ENCODE data around the gene CDC42SE2.

Gene CDC42SE2

GRCh38 chr5:131316822-131317221 lies 53.0 kb downstream of the CDC42SE2 start:
- H3K79me2 ChIP-seq (ENCODE audit: insufficient read depth, low read length): peaks cover 95% of the 10 kb centered on the region
- no peak overlapping the region for H3K4me3 ChIP-seq (ENCODE audit: insufficient read depth, low read length, poor library complexity, severe bottlenecking)
- no peaks in the 10 kb centered on the region for H3K27me3 ChIP-seq (ENCODE audit: low read length)
- no peak overlapping the region for H2AFZ ChIP-seq (ENCODE audit: low read depth, low read length, severe bottlenecking)
- peaks cover 8% of the 10 kb centered on the region for H3F3A ChIP-seq (ENCODE audit: insufficient read depth)
- peaks cover 31% of the 10 kb centered on the region; the same call in 1 of the 2 replicates for H3K36me3 ChIP-seq (ENCODE audit: low read length)
- no peaks in the 10 kb centered on the region for H3K9me2 ChIP-seq (replicated peaks; ENCODE audit: insufficient read depth, low read length)
- H3K27ac ChIP-seq (ENCODE audit: low read depth, low read length): no peak overlapping the region
- H4K20me1 ChIP-seq (ENCODE audit: low read depth, low read length): peaks cover 30% of the 10 kb centered on the region
- TF ChIP-seq CTCF (IDR thresholded peaks at IDR 0.05; ENCODE audit: insufficient read depth, low read length, poor library complexity, severe bottlenecking) (no peak), EZH2phosphoT487 (conservative IDR thresholded peaks at IDR 0.05; ENCODE audit: low read length) (no peak)
- H3K9me3 ChIP-seq (ENCODE audit: insufficient read depth, low read length): no peaks in the 10 kb centered on the region
- no peak overlapping the region for H3K9ac ChIP-seq (ENCODE audit: low read length)
- H3K4me2 ChIP-seq (ENCODE audit: low read depth, low read length, poor library complexity, severe bottlenecking): no peak overlapping the region

GRCh38 chr5:131318455-131318854 lies 54.6 kb downstream of the CDC42SE2 start:
- H3K27me3 ChIP-seq (ENCODE audit: low read length): no peaks in the 10 kb centered on the region
- H3K4me3 ChIP-seq (ENCODE audit: insufficient read depth, low read length, poor library complexity, severe bottlenecking): no peak overlapping the region
- H3F3A ChIP-seq (ENCODE audit: insufficient read depth): peaks cover 8% of the 10 kb centered on the region
- no peak overlapping the region for H3K9ac ChIP-seq (ENCODE audit: low read length)
- no peak overlapping the region for H3K27ac ChIP-seq (ENCODE audit: low read depth, low read length)
- no peaks in the 10 kb centered on the region for H3K9me3 ChIP-seq (ENCODE audit: insufficient read depth, low read length)
- H4K20me1 ChIP-seq (ENCODE audit: low read depth, low read length): peaks cover 29% of the 10 kb centered on the region
- peaks cover 94% of the 10 kb centered on the region for H3K79me2 ChIP-seq (ENCODE audit: insufficient read depth, low read length)
- peaks cover 31% of the 10 kb centered on the region; the same call in 1 of the 2 replicates for H3K36me3 ChIP-seq (ENCODE audit: low read length)
- H3K4me2 ChIP-seq (ENCODE audit: low read depth, low read length, poor library complexity, severe bottlenecking): no peak overlapping the region
- TF ChIP-seq EZH2phosphoT487 (conservative IDR thresholded peaks at IDR 0.05; ENCODE audit: low read length) (no peak), CTCF (IDR thresholded peaks at IDR 0.05; ENCODE audit: insufficient read depth, low read length, poor library complexity, severe bottlenecking) (no peak)
- H3K9me2 ChIP-seq (replicated peaks; ENCODE audit: insufficient read depth, low read length): no peaks in the 10 kb centered on the region
- H2AFZ ChIP-seq (ENCODE audit: low read depth, low read length, severe bottlenecking): no peak overlapping the region

GRCh38 chr5:131321066-131321465 lies 57.2 kb downstream of the CDC42SE2 start:
- H3K9me2 ChIP-seq (replicated peaks; ENCODE audit: insufficient read depth, low read length): no peaks in the 10 kb centered on the region
- H3K36me3 ChIP-seq (ENCODE audit: low read length): peaks cover 31% of the 10 kb centered on the region; the same call in 1 of the 2 replicates
- H4K20me1 ChIP-seq (ENCODE audit: low read depth, low read length): peaks cover 21% of the 10 kb centered on the region
- TF ChIP-seq CTCF (IDR thresholded peaks at IDR 0.05; ENCODE audit: insufficient read depth, low read length, poor library complexity, severe bottlenecking) (no peak), EZH2phosphoT487 (conservative IDR thresholded peaks at IDR 0.05; ENCODE audit: low read length) (no peak)
- no peaks in the 10 kb centered on the region for H3K9me3 ChIP-seq (ENCODE audit: insufficient read depth, low read length)
- H3K27ac ChIP-seq (ENCODE audit: low read depth, low read length): no peak overlapping the region
- H3K4me2 ChIP-seq (ENCODE audit: low read depth, low read length, poor library complexity, severe bottlenecking): no peak overlapping the region
- H3F3A ChIP-seq (ENCODE audit: insufficient read depth): peaks cover 17% of the 10 kb centered on the region
- H3K79me2 ChIP-seq (ENCODE audit: insufficient read depth, low read length): peaks cover 94% of the 10 kb centered on the region
- H3K9ac ChIP-seq (ENCODE audit: low read length): no peak overlapping the region
- H3K4me3 ChIP-seq (ENCODE audit: insufficient read depth, low read length, poor library complexity, severe bottlenecking): no peak overlapping the region
- no peak overlapping the region for H2AFZ ChIP-seq (ENCODE audit: low read depth, low read length, severe bottlenecking)
- no peaks in the 10 kb centered on the region for H3K27me3 ChIP-seq (ENCODE audit: low read length)
